Medulla oblongata (tissue), 1 donor: Measurements from ENCODE around the gene LMF1.

ENCODE experiments used
- DNase-seq: peaks from one replicate; pipeline ENCODE4 v3.0.0-alpha.2; 2015; ENCODE audit errors: extremely low spot score

Gene LMF1

GRCh38 chr16:881219-882097 is 89.3 kb downstream of the LMF1 start:
- DNase-seq, result no peak

GRCh38 chr16:880471-881171 is 90.2 kb downstream of the LMF1 start:
- DNase-seq, result no peak

GRCh38 chr16:879986-880385 is 90.8 kb downstream of the LMF1 start:
- no peak for DNase-seq

DNA sequence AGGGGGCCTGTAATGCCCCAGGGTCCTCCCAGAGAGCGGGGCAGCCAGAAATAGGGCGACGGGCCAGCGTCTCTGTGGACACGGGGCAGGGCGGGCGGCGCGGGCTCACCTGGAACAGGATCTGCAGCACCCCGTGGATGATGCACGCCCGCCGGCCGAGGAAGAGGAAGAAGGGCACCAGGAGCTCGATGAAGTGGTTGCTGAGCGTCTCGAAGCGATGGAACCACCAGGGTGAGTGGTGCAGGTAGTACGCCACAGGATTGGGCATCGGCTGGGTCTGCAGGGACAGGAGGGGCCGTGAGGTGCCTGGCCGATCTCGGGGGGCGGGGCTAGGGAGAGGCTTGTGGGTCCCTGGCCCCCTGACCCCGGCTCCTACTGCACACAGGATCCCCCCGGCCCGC is 91.3 kb downstream of the LMF1 start:
- DNase-seq, result no peak

GRCh38 chr16:878886-879285 is 91.9 kb downstream of the LMF1 start:
- DNase-seq, result no peak

- DNase-seq, result no peak
Observed at GRCh38 chr16:878072-878784, 92.6 kb downstream of the LMF1 start.

DNA sequence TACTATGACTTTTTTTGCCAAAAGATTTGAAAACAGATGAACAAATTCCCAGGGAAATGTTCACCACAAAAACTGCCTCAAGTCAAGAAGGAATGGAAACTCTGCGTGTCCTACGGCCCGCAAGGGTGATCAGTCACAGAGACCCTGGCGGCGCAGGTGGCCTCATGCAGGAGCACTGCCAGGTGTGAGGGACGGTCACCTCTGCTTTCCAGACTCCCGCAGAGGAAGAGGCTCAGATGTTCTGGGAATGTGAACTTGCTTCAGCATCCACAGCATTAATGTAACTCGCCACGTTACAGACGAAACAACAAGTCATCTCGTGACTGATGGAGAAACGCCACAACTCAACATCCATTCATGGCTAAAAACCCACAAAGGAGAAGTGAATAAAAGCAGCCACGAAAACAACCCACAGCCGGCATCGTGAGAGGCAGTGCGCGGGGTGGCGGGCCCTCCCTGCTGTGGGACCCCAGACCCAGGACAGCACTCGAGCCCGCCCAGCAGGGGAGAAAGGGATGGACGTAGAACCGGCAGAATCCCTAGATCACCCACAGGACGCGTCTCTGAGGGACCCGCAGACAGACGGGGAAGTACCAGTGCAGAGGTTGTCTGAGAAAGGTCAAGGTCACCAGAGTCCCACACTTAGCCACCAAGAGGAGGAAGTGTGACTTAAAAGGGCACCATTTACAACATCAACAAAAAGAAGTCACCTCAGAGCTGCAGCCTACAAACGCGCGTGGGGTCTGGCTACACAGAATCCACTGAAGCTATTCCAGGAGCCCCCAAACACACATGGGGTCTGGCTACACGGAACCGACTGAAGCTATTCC is 93.3 kb downstream of the LMF1 start:
- DNase-seq, result no peak

DNA sequence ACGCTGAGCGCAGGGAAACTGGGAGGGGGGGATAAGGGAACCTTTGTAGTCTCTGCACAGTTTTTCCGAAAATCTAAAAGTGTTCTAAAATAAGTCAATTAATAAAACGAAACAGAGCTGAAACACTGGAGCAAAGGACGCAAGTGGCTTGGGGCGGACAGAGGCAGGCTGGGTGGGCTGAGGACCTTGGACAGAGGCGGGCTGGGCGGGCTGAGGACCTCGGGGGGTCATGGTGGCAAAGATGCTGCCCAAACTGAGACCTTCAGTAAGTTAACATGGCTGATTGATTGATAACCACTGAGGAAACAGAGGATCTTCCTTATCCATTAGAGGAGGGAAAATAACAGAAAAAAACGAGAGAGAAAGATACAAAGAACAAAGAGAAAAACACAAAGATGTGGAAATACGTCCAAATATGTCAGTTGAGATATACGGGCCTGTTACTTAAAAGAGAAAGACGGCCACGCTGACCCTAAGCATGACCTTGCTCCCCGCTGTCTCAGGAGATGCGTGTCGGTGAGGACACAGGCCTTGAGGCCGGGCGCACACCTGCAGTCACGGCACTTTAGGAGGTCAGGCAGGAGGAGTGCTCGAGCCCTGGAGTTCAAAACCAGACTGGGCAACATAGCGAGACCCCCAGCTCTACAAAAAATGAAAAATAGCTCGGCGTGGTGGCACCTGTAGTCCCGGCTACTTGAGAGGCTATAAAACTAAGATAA is 94.1 kb downstream of the LMF1 start:
- DNase-seq, result no peak

DNA sequence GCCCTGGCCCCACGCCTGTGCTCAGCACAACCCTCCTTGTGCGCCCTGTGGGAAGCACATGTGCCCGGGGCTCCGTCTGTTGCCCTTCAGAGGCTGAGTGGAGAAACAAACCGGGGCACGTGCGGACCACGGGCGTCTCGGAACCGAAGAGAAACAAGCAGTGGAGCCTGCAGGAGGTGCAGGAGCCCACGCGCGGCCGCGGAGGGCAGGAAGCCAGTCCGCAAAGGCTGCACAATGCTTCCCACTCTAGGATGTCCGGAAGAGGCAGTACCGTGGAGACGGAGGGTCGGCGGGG is 94.8 kb downstream of the LMF1 start:
- no peak for DNase-seq

- no peak for DNase-seq
Observed at GRCh38 chr16:875182-876040, 95.4 kb downstream of the LMF1 start.

DNA sequence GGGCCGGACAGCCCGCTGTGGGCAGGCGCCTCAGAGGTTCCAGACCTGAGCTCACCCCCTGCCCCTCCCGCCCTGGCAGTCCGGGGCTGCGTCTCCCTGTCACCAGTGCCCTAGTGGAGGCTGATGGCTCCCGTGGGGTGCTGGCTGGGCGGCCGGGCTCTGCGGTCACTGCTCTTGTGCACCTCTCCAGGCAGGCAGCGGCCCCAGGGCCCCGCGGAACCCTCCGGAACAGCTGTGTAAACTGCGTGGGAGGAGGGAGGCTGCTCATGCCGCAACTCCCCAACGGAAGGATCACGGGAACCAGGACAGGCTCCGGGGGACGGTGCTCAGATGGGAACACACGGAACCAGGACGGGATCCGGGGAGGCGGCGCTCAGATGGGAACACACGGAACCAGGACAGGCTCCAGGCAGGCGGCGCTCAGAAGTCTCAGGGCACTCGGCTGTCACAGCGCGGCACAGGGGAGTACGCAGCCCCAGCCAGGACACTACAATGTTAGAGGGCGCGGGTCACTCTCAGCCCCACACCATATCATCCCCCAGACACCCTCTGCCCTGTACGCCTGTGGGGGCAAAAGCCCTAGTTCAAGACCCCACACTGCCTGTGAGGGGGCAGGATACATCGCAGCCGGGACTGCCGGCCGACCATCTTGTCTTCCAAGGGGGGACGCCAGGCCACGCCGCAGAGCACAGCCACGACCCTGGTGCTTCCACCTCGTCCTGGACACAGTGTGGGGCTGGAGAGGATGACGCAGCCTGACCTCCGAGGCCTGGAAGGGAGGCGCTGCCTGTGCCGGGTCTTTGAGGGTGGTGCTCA is 96.2 kb downstream of the LMF1 start:
- no peak for DNase-seq

- no peak for DNase-seq
Observed at GRCh38 chr16:873889-874288, 96.9 kb downstream of the LMF1 start.

- DNase-seq, result no peak
Observed at GRCh38 chr16:873243-873661, 97.5 kb downstream of the LMF1 start.

DNA sequence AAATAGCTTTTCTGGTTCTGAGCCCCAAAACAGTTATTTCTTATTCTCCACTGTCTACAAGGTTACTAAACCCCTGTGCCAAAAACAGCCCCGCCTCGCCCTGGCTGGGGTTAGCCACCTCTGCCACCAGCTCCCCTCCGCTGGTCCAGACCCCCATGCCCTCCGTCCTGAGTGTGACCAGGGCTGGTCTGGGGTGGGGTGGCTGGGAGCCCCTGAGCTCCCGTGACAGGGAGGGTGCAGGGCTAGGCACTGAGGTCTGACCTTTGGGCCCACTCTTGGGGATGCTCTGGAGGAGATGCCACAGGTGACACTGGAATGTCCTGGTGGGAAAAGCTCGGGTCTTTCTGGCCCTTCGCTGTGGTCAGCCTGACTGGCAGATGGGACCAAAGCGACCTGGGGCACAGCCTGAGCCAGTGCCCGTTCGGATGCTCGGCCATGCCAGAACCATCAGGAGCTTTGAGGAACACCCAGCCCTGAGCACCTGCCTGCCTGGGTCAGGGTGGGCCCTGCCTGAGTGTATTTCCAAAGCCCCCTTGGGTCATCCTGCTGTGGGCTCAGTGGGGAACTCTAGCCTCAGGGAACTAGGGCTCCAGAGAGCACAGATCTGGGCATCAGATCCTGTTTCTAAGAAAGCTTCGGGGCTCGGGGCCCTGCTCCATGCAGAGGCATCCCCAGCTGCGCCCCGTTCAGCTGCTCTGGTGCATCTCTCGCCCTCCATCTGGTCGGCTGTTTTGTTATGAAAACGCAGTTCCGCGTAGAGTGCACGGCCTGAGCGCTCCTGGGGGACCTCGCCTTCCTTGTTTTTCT is 98.1 kb downstream of the LMF1 start:
- DNase-seq, result no peak

GRCh38 chr16:871562-872345 is 99.0 kb downstream of the LMF1 start:
- DNase-seq, result no peak

DNA sequence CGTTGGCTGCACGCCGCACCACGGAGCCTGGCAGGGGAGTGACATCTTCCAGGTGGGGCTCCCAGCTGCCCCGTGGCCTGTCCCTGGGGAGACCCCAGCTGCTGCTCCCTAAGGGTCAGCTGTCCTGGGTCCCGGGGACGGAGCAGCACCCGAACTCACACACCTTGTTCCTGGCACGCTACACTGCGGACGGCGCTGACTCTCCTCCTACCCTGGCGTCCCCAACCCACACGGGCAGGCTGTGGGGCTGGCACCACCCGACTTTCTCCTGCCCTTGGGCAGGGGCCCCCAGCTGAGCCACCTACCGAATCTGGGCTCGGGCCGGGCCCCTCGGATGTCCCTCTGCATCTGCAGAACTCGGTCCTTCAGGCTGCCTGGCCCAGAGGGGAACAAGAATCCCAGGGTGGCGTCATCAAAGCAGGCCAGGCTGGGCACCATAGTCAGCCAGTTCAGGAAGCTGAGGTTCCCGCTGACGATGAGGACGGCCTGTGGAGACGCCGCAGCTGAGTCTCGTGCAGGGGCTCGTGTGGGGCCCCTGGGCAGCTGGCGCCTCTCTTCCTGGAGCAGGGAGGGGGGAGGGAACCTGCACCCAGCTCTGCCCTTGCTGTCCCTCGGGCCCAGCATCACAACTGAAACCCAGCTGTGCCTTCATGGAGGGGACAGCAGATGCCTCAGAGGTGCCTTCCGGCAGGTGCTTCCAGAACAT is 99.8 kb downstream of the LMF1 start:
- no peak for DNase-seq
